NK-92 (cell line): ENCODE measurements around the gene TADA3.
A peak's percentile ranks its signal among the peaks of the same experiment; 100 is the strongest.

ENCODE experiments used
- DNase-seq: peaks from one replicate; lab custom pipeline; 2025; ENCODE audit not compliant: unreplicated experiment; lab: John Stamatoyannopoulos, UW

Gene TADA3, protein sequence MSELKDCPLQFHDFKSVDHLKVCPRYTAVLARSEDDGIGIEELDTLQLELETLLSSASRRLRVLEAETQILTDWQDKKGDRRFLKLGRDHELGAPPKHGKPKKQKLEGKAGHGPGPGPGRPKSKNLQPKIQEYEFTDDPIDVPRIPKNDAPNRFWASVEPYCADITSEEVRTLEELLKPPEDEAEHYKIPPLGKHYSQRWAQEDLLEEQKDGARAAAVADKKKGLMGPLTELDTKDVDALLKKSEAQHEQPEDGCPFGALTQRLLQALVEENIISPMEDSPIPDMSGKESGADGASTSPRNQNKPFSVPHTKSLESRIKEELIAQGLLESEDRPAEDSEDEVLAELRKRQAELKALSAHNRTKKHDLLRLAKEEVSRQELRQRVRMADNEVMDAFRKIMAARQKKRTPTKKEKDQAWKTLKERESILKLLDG

DNA sequence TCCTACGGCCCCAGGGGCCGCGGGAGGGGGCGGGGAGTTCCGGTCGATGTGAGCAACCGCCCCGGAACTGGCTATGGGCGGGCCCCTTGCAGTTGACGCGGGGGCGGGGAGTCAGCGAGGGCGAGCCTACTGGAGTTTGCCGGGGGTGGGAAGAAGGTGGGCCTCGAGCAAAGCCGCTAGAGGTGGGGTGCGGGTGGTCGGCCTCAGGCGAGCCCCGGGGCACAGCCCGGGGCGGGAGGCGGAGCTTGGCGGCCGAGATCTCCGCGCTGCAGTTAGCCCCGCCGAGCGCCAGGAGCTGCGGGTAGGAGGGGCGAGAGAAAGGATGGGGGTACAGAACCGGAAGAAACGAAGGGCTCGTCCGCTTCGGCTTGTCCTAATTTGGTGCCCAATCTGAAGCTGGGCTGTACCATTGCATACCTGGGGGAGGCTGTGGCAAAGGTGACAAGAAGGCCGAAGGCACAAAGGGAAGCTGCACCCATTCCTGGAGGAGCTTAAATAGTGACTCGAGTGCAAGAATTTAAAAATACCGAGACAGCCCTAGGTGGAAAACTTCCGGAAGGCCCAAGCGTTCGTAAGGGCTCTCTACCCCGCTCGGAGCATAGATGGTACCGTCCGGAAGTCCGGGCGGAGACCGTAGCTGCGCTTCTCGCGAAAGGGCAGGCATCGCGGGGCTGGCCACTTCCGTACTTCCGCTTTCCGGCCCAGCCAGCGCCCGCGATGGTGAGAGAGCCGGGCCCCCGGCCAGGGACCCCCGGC is at the start of gene TADA3, which contains the start of gene ARPC4:
Gene TADA3 (minus strand): TSS at position 69 of the 756 bp plus-strand sequence. CDS start 1,007 bp downstream, outside the sequence.
Gene ARPC4 (plus strand): TSS at position 678 of the 756 bp plus-strand sequence. CDS start 40 bp downstream, at position 718.
- DNase-seq: peak; percentile 51

DNA sequence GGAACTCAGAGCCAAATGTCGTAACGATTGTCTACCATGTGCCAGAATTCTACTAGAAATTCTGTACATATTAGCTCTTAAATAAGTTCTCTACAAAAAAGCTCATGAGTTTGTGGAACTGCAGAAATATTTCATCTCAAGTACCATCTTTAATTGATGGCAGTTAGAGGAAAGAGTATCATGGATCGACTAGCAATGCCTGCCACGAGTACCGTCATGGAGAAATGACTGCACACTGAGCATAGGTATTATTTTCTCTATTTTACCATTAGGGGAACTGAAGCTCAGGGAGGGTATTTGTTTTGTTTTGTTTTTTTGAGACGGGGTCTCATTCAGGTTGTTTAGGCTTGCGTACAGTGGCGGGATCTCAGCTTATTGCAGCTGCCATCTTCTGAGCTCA is 48.7 kb upstream of the TADA3 start:
- DNase-seq: no peak

DNA sequence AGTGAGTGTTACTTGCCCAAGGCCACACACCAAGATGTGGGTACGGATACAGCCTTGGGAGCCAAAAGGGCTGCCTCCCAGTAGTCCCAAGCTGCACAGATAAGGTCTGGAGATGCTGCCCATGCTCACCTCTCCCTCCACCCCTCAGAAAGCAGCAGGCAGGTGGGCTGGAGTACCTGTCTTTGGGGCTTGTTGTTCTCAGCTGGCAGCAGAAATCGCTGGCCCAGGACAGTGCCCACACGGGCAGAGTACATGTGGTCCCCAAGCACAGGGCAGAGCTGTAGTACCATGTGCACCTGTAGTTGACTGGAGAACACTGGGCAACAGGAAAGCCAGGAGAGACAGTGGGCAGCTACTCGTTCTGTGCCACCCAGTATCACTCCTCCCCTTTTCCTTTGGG is 46.6 kb upstream of the TADA3 start:
- no peak for DNase-seq

DNA sequence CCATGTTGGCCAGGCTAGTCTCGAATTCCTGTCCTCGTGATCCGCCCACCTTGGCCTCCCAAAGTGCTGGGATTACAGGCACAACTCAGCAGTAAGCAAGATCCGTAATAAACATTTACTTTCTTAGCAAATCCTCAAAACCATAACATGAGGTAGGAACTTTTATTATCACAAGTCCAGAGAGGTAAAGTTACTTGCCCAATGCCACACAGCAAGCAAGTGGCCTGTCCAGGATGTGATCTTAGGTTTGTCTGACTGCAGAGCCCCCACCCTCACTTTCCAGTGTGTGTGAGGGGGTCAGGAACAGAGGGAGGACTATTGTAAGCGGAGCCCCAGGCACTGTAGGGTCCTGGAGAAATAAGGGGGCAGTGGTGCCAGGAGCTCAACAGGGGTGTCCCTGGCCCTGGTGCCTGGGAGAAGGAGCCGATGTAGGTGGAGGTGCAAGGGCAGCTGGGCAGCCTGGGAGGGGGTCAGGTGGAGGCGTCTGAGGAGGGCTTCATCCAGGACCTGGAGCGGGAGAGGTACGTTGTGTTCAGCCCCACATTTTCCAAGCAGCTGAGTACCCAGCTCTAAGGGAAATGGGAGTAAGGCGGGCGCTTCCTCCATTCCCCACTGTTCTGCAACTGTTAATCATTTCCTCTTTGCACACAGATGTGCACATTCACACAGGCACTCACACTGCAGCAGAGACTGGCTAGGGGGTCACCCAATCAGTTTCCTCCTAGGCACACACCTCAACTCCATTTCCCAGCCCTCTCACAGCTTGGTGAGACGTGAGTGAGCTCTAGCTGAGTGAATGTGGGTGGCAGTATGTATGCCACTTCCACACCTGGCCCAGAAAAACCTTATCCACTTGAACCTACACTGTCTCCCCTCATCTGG is 45.7 kb upstream of the TADA3 start:
- no peak for DNase-seq

DNA sequence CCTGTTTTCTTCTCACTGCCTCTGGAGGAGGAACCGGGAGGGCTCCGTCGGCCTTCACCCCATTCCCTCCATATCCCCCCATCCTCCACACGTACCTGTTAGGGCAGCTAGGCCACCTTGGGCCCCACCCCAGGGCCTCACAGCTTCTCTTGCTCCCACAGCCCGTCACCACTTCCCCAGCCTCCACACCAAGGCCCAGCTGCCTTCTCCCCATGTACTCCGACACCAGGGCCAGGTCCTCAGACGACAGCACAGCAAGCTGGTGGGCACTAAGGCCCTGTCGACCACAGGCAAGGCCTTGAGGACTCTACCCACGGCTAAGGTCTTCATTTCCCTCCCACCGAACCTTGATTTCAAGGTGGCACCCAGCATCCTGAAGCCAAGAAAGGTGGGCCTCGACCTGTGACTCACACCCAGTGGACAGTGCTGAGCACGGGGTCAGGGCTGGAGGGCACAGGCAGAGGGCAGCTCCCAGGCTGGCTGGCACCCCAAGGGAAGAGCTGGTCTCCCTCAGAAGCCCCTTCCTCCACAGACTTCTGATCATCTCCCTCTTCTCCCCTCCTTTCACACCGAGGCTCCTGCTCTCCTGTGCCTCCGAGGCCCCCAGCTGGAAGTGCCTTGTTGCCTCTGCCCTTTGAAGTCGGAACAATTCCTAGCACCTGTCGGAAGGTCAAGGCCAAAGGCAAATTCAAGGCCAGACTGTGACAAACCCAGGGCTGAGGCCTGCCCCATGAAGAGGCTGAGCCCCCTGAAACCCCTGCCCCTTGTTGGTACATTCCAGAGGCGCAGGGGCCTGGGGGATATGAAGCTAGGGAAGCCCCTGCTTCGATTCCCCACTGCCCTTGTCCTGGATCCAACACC is 42.5 kb upstream of the TADA3 start:
- DNase-seq: no peak

DNA sequence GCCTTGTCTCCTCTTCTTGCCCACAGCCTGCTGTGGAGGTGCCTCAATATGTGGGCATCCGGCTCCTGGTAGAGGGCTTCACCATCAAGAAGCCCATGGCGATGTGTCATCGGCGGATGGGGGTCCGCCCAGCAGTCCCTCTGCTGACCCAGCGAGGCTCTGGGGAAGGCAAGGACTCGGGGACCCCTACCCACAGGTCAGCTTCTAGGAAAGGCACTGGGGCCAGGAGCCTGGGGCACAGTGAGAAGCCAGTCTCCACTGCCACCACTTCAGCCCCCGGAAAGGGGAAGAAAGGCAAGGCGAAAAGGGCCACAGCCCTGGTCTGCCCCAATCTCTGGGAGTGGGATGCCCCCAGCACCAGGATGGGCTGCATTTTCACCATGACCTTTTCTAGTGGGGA is 40.8 kb upstream of the TADA3 start:
- DNase-seq: no peak

DNA sequence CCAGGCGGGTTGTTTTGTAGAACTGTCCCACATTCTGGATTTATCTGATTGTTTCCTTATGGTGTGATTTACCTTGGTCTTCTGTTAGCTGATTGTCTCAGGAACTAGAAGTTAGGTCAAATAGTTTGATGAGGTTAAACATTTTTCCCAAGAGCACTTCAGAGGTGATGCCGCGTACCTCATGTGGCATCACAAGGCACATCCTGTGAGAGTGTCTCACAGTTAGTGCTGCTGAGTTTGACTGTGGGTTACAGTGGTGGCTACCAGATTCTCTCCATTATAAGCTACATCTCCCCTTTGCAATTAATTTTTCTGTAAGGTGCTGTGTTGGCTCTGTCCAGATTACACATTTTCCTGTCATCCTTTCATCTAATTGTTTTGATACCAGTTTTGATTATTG is 39.0 kb upstream of the TADA3 start:
- no peak for DNase-seq

DNA sequence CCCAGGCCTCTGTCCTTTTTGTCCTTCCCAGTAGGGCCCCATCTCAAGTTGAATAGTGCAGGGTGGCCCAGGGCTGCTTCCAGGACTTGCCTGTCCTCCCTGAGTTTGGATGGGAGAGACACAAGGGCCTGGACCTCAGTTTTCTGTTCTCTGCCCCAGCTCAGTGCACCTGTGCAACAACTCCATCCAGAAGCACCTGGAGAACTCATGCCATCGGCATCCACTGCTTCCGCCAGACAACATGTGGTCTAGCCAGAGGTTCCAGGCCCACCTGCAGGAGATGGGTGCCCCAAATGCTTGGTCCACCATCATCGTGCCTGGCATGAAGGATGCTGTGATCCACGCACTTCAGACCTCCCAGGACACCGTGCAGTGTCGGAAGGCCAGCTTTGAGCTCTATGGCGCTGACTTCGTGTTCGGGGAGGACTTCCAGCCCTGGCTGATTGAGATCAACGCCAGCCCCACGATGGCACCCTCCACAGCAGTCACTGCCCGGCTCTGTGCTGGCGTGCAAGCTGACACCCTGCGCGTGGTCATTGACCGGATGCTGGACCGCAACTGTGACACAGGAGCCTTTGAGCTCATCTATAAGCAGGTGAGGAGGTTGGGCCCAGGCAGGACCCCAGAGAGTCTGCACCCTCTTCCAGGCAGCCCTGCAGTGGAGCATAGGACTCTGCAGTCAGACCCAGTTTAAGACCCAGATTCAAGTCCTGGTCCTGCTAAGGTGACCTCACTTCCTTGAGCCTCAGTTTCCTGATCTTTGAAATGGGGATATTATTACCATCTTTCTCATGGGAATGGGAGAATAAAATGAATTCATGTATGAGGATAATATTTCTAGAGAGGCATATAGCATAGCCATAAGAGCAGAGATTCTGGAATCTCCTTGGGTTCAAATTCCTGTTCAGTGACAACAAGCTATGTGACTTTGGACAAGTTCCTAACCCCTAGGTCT is 36.8 kb upstream of the TADA3 start:
- no peak for DNase-seq

DNA sequence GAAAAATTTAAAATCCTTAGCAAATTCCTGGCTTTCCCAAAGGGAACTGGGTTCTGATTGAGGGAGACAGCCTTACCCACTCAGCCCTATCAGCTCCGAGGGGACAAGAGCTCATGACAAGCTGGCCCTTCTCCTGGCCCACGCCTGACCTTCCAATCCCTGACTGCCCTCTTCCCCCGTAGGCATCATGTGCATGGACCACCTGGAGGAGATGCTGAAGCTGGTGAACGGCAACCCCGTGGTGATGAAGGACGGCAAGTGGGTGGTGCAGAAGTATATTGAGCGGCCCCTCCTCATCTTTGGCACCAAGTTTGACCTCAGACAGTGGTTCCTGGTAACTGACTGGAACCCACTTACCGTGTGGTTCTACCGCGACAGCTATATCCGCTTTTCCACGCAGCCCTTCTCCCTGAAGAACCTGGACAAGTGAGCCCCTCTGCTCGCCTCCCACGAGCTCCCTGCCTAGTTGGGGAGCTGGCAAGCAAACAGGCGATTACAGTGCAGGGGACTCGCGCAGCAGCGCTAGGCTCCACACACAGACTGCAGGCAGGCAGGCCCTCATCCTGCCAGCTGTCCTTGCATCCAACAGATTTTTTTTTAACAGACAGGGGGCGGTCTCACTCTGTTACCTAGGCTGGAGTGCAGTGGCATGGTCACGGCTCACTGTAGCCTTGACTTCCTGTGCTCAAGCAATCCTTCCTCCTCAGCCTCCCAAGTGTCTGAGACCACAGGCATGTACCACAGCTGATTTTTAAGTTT is 34.7 kb upstream of the TADA3 start:
- DNase-seq: no peak

DNA sequence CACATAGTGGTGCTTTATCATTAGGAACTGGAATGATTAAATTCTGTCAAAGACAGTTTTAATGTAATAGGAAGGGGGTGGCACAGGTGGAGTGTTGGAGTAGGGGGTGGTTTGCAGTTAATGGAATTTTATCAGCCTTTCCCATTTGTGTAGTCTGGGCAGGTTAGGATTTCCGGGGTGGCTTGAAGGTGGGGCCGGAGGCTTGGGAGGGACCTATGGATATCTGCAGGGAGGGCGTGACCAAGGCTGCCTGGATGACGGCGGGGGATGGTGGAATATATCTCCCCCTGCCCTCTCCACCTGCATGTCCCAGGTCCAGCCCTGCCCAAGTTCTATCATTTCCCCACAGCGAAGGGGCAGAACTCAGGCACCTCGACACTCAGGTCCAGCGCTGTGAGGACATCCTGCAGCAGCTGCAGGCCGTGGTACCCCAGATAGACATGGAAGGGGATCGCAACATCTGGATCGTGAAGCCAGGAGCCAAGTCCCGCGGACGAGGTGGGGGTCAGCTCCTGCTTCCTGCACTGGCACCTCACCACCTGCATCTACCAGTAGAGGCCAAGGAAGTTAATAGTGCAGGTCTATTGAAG is 33.3 kb upstream of the TADA3 start:
- DNase-seq: no peak

DNA sequence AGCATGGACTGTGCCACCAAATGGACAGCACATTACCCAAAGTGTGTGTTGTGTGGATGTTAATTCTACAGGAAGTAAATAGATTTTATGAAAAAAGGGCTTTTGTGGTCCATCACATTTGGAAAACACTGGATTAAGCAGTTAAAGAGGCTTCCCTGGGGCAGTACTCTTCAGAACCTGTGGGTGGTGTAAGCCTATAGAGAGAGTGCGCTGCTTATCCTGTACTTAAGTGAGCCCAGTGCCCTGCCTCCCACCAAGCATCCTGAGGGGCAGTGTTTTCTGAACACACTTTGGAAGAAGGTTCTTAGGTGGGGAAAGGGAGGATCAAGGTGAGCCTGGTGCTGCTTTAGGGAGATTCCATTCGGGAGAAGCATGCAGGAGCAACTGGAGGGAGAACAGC is 28.7 kb upstream of the TADA3 start:
- no peak for DNase-seq

DNA sequence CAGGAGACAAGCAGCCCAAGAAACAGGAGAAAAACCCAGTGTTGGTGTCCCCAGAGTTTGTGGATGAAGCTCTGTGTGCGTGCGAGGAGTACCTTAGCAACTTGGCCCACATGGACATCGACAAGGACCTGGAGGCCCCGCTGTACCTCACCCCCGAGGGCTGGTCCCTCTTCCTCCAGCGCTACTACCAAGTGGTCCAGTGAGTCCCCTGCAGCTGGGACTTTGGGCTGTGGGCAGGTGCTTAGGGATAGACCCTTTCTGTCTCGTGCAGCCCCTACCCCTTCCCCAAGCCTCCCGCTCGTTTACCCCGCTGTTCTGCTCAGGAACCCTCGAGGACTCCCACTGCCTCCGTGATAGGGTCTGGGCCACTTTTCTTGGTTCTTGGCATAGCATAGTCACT is 28.3 kb upstream of the TADA3 start:
- no peak for DNase-seq

DNA sequence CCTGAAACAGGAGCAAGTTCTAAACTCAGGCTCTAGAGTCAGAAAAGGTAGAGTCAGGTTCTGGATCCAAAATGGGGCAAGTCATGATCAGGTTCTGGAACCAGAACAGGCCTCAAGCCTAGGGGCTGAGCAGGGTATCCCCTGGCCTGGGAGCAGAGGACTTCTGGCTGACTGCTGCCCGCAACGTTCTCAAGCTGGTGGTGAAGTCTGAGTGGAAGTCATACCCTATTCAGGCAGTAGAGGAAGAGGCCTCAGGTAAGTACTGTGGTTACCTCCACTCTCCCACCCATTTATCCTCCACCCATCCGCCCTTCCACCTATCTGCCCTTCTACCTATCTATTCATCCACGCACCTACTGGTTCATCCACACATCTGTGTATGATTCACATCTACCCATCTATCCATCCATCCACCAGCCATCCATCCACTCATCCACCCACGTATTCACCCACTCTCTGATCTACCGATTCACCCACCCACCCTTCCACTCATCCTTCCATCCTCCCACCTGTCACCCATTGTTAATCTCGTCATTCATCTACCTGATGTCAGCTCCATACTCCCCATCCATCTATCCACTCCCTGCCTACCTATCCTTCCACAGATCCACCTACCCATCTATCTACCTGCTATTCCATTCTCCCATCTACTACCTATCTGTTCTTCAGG is 26.5 kb upstream of the TADA3 start:
- DNase-seq: no peak

DNA sequence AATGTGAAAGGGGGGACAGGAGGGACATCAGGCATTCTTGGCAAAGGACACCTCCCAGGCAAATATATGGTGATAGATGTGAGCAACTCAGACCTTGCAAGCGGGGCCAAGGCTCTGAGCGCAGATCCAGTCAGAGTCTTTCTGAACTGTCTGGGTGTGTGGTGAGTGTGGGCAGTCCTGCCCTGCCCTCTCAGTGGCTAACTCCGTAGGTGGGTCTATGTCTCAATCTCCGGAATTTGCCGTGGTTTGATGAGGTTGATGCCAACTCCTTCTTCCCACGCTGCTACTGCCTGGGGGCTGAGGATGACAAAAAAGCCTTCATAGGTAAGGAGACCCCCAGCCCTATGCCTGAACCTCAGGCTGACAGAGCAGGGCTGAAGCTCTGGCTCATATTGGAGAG is 25.2 kb upstream of the TADA3 start:
- DNase-seq: no peak

DNA sequence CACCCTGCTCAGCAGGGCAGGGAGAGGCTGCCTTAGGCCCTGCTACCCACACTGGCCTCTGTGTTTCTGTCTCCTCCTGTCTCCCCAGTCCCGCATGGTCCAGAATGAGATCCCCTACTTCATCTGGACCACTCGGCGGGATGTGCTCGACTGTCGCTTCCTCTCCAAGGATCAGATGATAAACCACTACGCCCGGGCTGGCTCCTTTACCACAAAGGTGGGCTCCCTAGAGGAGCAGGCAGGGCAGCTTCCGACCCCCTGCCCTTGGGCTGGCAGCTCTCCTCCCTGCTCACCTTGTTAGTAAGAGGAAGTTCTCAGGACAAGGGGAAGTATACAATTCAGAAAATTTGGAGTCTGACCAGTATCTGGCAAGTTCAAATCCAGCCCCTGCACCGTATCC is 23.7 kb upstream of the TADA3 start:
- no peak for DNase-seq

DNA sequence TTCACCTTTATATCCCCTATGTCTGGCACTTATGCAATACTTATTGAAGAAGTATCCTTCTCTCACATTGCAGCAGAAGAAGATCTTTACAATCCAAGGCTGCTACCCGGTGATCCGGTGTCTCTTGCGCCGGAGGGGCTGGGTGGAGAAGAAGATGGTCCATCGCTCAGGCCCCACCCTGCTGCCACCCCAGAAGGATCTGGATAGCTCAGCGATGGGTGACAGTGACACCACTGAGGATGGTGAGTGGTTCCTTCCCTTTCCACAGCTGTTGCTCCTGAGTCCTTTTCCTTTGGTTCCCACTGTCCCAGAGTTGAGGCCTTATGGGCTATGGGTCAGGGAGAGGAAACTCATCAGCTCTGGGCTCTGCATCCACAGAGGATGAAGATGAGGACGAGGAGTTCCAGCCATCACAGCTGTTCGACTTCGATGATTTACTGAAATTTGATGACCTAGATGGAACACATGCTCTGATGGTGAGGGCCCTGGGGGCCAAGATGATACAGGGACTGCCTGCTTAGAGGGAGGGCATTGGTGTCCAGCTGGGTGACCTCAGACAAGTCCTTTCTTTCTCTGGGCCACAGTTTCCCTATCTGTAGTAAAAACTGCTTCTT is 20.7 kb upstream of the TADA3 start:
- no peak for DNase-seq

DNA sequence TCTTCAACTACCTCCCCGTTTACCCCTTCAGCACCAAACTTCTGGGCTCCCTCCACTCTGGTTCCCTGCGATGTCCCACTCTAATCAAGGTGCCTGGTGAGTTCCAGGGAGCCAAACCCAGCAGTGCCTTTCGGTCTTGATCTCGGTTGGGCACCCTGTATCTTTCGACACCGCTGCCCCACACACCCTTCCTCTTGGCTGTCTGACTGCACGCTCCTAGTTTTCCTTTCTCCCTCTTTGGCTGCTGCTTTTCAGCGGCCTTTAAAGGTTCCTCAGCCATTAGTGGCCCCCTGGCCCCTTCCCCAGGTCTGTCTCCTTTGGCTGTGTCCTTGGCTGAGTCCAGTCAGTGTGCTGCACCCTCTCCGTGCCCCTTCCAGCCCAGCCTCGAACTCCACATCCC is 18.6 kb upstream of the TADA3 start:
- no peak for DNase-seq
